A673 (cell line): Measurements from ENCODE around the gene ASB13. TPM values are rescaled to one million over a fixed set of nuclear protein-coding genes. Genes with fewer than 3 reads are reported as not detected.

Experiments used
- BruUV-seq: library from RNA; stranded (reverse); fragments of 400-500 nt; replicated peaks from 2 replicates; lab custom pipeline; 2021; lab: Mats Ljungman, UMichigan
- CTCF ChIA-PET: fragments of 300-600 bp; sonication (Branson Sonifier 250); formaldehyde crosslinking; loops from one replicate; lab custom pipeline; 2022; ENCODE audit warnings: antibody characterized with exemption; lab: Charles Lee
- POLR2A ChIA-PET: fragments of 300-600 bp; sonication (Branson Sonifier 250); formaldehyde crosslinking; loops from one replicate; lab custom pipeline; 2022; ENCODE audit warnings: antibody characterized with exemption; ENCODE audit not compliant: low non-redundant PET; lab: Charles Lee
- DNase-seq: peaks from one replicate; pipeline ENCODE4 v3.0.0-alpha.2; 2015; ENCODE audit warnings: low spot score
- H3K27ac ChIP-seq: fragments of 200-600 bp; sonication (generic); 2 replicates; pipeline ENCODE4 v1.5.1; 2016; ENCODE audit warnings: mixed run types, low read depth, mild to moderate bottlenecking, mixed read lengths, antibody characterized with exemption, low read length; ENCODE audit not compliant: poor library complexity, severe bottlenecking
- H3K27me3 ChIP-seq: fragments of 200-600 bp; sonication (generic); replicated peaks from 2 replicates; pipeline ENCODE4 v1.6.1; 2017; ENCODE audit warnings: mixed run types, low read depth, mild to moderate bottlenecking, mixed read lengths, antibody characterized with exemption, low read length; ENCODE audit not compliant: insufficient read depth, poor library complexity
- H3K36me3 ChIP-seq: fragments of 200-600 bp; sonication (generic); 2 replicates; pipeline ENCODE4 v1.6.1; 2016; ENCODE audit warnings: mixed run types, mild to moderate bottlenecking, mixed read lengths, antibody characterized with exemption, low read length; ENCODE audit not compliant: insufficient read depth, poor library complexity, severe bottlenecking
- H3K4me1 ChIP-seq: fragments of 200-600 bp; sonication (generic); 2 replicates; pipeline ENCODE4 v1.6.1; 2017; ENCODE audit warnings: mixed run types, mild to moderate bottlenecking, mixed read lengths, antibody characterized with exemption, low read length; ENCODE audit not compliant: insufficient read depth, poor library complexity, severe bottlenecking
- H3K4me3 ChIP-seq: fragments of 200-600 bp; sonication (generic); 2 replicates; pipeline ENCODE4 v1.5.1; 2016; ENCODE audit warnings: low read depth, mixed run types, mild to moderate bottlenecking, mixed read lengths, low read length; ENCODE audit not compliant: poor library complexity, severe bottlenecking
- H3K9me3 ChIP-seq: fragments of 200-600 bp; sonication (generic); 2 replicates; pipeline ENCODE4 v1.6.1; 2016; ENCODE audit warnings: mixed run types, low read depth, mild to moderate bottlenecking, mixed read lengths, antibody characterized with exemption, low read length; ENCODE audit not compliant: poor library complexity, severe bottlenecking
- CTCF ChIP-seq: fragments of 300-800, 200-600 bp; sonication (generic); conservative IDR thresholded peaks from 2 replicates; pipeline ENCODE4 v1.5.1; 2017; ENCODE audit warnings: low read depth, mild to moderate bottlenecking, antibody characterized with exemption, low read length, moderate library complexity, mixed read lengths
- EZH2 ChIP-seq: fragments of 200-600 bp; sonication (generic); IDR thresholded peaks from 2 replicates; pipeline ENCODE4 v1.6.1; 2017; ENCODE audit warnings: borderline replicate concordance, low read depth, mild to moderate bottlenecking, mixed read lengths, antibody characterized with exemption, low read length; ENCODE audit not compliant: poor library complexity, severe bottlenecking
- intact Hi-C: fragments of 100-400 bp; cut with micrococcal nuclease; formaldehyde crosslinking; loops from one replicate; pipeline ENCODE4 v1.10.0; 2022; ENCODE audit not compliant: unreplicated experiment
- total RNA-seq: library from RNA; stranded (reverse); gene quantifications from 2 replicates; pipeline ENCODE4 v1.2.3, GENCODE V29; 2021

The ASB13 gene
- total RNA-seq, 1 experiment from 2014 or later: 11.9 TPM

DNA sequence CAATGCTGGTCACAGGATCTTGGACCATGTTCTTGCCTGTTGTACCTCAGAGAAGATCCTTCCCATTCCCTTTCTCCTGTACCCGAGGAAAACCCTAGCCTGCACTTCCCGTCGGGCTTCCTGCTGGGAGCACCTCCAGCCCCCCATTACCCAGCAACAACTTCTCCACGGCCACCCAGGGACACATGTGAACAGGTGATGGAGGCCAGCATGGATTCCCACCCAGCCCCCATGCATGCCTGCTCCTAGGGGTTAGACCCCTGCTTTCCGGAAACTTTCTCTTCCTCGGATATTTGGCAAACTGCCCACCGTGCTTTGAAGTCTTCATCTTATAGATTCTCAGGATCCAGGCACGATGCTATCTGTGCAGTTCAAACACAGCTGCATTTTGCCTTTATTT lies 74.3 kb downstream of the ASB13 start:
- CTCF ChIA-PET: no interaction called here

GRCh38 chr10:5591336-5591824 lies 75.0 kb downstream of the ASB13 start:
- ChIA-PET POLR2A (no interaction called here), CTCF (interaction anchor here (0.6 kb wide), 1 partner anchor 1113 kb away, joined by 3 read pairs; no protein-coding TSS in a partner anchor)
- TF ChIP-seq EZH2: no peak
- no peak for TF ChIP-seq CTCF
- no TSS peak for BruUV-seq
- H3K27ac ChIP-seq: no peak overlapping the region
- no peak overlapping the region for H3K4me3 ChIP-seq
- H3K27me3 ChIP-seq: no peaks in the 10 kb centered on the region
- intact Hi-C loops: no loop called here
- H3K36me3 ChIP-seq: no peaks in the 10 kb centered on the region
- peaks cover 11% of the 10 kb centered on the region for H3K4me1 ChIP-seq
- no peaks in the 10 kb centered on the region for H3K9me3 ChIP-seq
- no peak for DNase-seq

More for the DNA sequence above, 74.3 kb downstream of the ASB13 start:
- Histone ChIP-seq H3K4me1 (peaks cover 11% of the 10 kb centered on the region), H3K27me3 (no peaks in the 10 kb centered on the region), H3K36me3 (no peaks in the 10 kb centered on the region), H3K4me3 (no peak overlapping the region), H3K9me3 (no peaks in the 10 kb centered on the region), H3K27ac (no peak overlapping the region)
- BruUV-seq: no TSS peak
- intact Hi-C loops: no loop called here
- POLR2A ChIA-PET: interaction anchor here (0.6 kb wide), 1 partner anchor 38 kb away, joined by 4 read pairs; no protein-coding TSS in a partner anchor
- no peak for DNase-seq
- TF ChIP-seq EZH2: no peak
- no peak for TF ChIP-seq CTCF

DNA sequence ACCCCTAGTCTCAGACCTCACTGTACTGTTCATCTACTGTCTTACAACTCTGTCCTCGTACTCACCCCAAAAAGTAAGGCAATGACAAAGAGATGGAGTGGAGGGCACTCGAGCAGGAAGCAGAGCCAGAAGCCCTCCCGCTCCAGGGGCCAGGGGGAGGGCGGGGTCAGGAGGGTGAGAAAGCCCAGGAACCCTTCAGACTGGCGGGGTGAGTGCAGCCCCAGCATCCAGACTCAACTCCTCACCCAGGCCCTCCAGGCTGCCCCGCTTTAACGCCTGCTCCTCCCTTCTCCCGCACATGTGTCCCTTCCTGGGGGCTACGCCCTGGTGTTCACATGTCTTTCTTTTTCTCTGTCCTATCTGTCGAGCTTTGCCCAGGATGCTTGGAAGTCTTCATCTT lies 75.6 kb downstream of the ASB13 start:
- no peak for DNase-seq

More for the DNA sequence above, 75.6 kb downstream of the ASB13 start:
- Histone ChIP-seq H3K27me3 (no peaks in the 10 kb centered on the region), H3K36me3 (no peaks in the 10 kb centered on the region), H3K4me1 (peaks cover 11% of the 10 kb centered on the region), H3K9me3 (no peaks in the 10 kb centered on the region), H3K27ac (no peak overlapping the region), H3K4me3 (no peak overlapping the region)
- ChIA-PET CTCF (interaction anchor here (0.6 kb wide), 1 partner anchor 1113 kb away, joined by 3 read pairs; no protein-coding TSS in a partner anchor), POLR2A (no interaction called here)
- no TSS peak for BruUV-seq
- intact Hi-C loops: no loop called here
- TF ChIP-seq EZH2: no peak
- no peak for TF ChIP-seq CTCF
